ENCODE results near the gene FAM169A.
"Not testable (repeated sequence)": the region's sequence is repeated elsewhere in the genome, so short reads cannot be mapped to it uniquely, and the experiment has no call there.

FAM169A gene

DNA sequence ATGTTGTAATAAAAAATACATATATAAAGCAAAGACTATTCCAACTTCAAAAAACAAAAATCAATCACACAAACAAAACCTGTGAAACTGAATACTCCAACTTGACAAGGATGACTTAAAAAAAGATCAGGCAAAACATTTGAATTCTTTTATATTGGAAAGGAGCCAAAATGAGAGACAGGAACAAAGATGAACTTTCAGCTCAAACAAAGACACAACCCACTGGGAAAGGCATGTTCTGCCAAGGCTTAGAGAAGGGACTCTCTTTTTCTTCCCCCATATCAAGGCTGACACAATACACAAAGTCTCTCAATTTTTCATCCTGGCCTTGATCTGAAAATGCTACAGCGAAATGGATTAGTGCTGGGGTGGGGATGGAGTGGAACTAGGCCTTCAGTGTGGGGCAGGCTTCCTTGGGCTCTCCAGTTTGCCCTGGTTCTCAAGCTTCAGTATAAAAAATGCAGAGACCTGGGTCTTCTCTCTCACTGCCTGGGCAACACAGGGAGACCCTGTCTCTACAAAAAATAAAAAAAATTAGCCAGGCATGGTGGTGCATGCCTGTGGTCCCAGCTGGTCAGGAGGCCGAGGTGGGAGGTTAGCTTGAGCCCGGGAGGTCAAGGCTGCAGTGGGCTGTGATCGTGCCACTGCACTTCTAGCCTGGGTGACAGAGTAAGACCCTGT lies 11.6 kb upstream of the FAM169A start:
- TF ChIP-seq GATA1 (IDR thresholded peaks at IDR 0.05; ENCODE audit: low read depth, low read length) (no peak), POLR2A (IDR thresholded peaks at IDR 0.05; ENCODE audit: low read length) (no peak)
- DNase-seq, result no peak

DNA sequence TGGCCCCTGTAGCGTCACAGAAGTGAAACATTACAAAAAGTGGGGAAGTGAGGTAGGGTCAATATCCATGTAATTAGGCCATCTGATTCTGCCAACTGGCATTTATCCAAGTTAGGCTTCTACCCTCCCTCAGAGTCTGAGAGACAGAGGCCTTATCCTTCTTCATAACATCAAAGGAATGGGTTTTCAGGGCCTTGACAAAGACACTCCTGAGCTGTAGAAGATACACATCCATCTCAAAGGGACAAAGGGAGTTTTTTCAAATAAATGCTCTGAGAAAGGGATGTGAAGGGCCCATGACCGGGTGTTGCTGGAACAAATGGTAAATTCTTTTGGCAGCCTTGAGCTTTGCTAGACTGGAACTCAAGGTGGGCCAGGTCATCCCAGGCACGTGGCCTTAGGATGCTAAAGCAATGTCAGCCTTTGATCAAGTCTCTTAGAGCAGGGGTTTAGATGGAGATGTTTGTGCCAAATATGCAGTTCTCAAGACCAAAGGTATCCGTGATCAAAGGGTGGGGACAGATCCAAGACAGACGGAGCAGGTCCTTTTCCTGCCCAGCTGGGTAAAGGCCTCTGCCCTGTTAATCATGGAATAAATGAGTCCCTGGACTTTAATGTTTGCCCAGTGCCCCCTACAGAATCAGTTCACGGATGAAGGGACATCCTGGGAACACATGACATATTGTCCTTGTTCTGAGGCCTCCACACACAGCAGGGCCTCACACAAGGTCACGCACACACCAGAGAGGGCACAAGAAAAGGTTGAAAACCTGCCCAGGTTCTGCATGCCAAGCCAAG lies 10.0 kb upstream of the FAM169A start:
- no peak for TF ChIP-seq GATA1 (IDR thresholded peaks at IDR 0.05; ENCODE audit: low read depth, low read length)
- TF ChIP-seq POLR2A (IDR thresholded peaks at IDR 0.05; ENCODE audit: low read length), result no peak
- no peak for DNase-seq

DNA sequence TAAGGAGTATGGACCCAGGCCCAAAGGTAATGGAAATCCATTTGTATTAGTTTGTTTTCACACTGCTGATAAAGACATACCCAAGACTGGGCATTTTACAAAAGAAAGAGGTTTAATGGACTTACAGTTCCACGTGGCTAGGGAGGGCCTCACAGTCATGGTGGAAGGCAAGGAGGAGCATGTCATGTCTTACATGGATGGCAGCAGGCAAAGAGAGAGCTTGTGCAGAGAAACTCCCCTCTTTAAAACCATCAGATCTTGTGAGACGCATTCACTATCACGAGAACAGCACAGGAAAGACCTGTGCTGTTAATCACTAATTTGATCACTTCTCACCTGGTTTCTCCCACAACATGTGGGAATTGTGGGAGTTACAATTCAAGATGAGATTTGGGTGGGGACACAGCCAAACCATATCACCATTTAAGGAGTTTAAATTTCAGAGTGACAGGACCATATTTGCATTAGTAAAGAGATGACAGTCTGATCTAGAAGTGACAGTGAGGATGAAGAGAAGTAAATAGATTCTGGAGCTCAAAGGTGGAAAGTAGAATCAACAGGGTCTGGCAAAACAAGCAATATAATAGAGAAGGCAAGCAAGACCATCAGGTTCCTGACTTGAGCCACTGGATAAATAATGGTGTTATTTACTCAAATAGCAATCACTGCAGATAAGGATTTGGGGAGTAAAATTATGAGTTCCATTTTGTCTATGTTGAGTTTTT lies 7.5 kb upstream of the FAM169A start:
- no peak for TF ChIP-seq GATA1 (IDR thresholded peaks at IDR 0.05; ENCODE audit: low read depth, low read length)
- no peak for TF ChIP-seq POLR2A (IDR thresholded peaks at IDR 0.05; ENCODE audit: low read length)
- no peak for DNase-seq

DNA sequence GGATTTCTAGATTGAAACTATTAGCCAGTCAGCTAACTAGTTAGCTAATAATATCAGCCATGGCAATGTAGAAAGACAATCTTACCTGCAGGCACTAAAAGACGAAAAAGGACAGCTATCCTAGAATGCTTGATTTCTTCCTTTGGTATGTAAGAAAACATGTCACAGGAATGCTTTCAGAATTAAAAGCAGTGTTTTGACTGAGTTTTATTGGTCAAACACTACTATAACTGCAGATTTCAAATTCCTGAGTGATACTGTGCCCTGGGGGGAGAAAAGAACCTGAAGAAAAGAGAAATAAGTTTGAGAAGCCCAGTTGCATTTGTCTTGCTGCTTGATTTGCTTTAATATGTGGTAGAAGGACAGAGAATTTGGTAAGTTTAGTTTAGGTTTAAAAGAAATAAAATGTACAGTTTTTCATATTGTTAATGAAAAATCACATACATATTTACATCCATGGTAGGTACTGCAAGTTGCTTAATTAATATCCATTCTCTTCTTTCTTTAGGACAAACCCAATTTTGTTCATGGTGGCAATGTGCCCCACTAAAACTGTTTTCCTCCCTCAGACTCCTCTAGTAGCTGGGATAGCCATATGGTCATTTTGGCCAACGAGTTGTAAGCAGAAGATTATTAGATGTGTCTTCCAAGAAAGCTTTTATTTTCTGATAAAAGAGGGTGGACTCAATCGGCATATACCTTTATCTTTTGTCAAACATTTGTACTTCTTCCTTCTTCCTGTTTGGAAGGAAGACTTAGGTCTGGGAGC lies 4.3 kb upstream of the FAM169A start:
- TF ChIP-seq GATA1 (IDR thresholded peaks at IDR 0.05; ENCODE audit: low read depth, low read length), result no peak
- TF ChIP-seq POLR2A (IDR thresholded peaks at IDR 0.05; ENCODE audit: low read length), result no peak
- DNase-seq, result no peak

DNA sequence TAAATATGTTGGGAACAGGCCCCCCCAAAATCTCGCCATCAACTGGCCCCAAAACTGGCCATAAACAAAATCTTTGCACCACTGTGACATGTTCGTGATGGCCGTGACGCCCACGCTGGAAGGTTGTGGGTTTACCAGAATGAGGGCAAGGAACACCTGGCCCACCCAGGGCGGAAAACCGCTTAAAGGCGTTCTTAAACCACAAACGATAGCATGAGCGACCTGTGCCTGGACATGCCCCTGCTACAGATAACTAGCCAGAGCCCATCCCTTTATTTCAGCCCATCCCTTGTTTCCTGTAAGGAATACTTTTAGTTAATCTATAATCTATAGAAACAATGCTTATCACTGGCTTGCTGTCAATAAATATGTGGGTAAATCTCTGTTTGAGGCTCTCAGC lies 3.2 kb upstream of the FAM169A start:
- DNase-seq, result not testable (repeated sequence)

DNA sequence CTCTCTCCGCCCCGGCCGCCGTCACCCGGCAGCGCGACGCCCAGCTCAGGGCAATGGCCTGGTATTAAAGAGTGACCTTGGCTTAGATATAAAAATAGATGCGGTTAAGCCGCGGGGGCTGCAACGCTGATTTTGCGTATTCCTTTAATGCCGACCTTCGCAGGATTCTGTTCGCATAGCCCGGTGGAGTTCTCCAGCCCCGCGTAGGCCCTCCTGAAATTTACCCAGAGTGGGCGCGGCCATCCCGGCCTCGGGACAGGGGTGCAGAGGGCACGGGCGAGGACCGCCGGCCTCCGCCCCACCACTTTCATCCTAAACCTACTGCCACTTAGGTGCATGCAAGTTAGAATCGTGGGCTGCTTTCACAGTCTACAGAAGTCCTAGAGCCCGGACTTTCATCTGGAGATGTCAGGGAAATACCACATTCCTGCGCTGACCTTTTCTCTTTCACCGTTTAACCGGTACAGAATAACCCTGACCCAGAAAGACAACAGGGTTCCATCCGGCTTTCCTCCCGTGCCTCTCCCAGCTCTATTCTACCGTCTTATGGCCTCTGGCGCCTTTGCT lies 492 bp upstream of the FAM169A start:
- no peak for DNase-seq
- TF ChIP-seq POLR2A (IDR thresholded peaks at IDR 0.05; ENCODE audit: low read length) (no peak), GATA1 (IDR thresholded peaks at IDR 0.05; ENCODE audit: low read depth, low read length) (no peak)

DNA sequence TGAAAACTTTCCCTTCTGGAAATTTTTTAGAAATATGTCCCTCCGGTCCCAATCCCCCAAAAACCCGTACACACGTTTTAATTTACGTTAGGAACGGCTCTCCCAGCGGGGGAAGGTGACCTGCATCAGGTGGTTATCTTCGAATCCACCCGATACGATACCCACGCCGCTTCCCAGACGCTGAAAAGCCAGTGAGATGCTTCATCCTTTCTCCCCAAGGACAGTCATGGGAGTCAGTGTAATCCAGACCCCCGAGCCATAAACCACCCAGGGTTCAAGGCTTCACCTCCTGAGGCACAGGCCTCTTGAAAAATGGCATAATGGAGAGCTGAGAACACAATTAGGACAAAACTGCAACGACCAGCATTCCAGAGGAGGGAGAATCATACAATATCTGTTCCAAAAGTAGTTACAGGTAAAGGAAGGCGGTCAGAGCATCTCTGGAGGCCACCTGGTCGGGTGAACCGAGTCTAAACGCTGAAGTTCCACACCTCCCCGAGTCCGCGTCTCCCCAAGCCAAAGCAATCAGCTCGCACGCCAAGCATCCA lies 857 bp downstream of the FAM169A start:
- TF ChIP-seq GATA1 (IDR thresholded peaks at IDR 0.05; ENCODE audit: low read depth, low read length) (no peak), POLR2A (IDR thresholded peaks at IDR 0.05; ENCODE audit: low read length) (no peak)
- DNase-seq, result no peak

DNA sequence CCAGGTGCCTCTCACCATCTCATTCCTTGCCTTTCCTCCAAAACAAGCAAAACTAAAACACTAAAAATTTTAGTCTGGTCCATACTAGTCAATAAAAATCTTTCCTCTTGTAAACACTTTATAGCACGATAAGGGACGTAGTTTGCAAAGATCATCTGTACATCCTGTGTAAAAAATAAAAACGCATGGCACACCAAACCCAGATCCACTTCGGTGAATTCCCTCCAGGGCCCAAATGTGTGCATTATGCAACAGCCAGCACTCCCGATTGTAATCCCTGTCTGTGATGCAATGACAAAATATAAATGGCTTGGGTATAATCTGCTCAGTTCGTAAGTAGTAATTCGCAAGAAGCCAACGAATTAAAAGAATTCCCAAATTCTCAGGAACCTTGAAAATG lies 1.4 kb downstream of the FAM169A start:
- TF ChIP-seq POLR2A (IDR thresholded peaks at IDR 0.05; ENCODE audit: low read length), result no peak
- no peak for TF ChIP-seq GATA1 (IDR thresholded peaks at IDR 0.05; ENCODE audit: low read depth, low read length)
- DNase-seq, result no peak

DNA sequence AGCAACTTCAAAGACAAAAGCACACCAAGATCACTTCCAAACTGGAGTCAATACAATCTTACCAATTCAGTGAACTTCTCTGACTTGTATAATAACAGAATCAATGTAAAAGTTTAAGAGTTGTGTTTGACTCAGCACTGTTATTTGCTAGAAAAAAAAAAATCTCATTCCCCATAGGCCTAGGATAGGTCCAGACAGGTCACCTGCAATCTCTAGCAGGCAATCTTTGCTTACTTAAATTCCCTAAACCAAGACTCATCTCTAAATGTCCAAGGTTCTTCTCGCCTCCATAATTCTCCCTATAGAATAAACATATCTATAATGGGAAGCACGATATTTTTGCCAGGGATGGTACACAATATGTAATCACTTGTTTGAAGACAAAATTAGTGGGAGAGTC lies 2.5 kb downstream of the FAM169A start:
- TF ChIP-seq POLR2A (IDR thresholded peaks at IDR 0.05; ENCODE audit: low read length) (no peak), GATA1 (IDR thresholded peaks at IDR 0.05; ENCODE audit: low read depth, low read length) (no peak)
- no peak for DNase-seq

DNA sequence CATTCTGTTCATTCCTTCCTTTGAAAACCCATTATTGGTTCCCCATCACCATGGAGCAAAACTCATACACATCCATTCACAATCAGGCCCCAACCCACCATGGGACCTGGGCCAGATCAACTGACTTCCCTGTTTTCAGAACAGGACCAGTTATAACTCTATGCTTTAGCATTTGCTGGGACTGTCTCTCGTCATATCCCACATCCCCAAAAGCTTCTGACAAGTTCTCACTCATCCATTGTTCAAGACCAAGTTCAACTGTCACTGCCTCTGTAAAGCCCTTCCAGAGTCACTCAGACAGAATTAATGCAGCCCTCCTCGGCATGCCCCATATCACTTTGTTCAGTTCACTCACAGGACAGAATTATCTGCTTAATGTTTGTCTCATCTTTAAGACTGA lies 4.0 kb downstream of the FAM169A start:
- TF ChIP-seq POLR2A (IDR thresholded peaks at IDR 0.05; ENCODE audit: low read length) (no peak), GATA1 (IDR thresholded peaks at IDR 0.05; ENCODE audit: low read depth, low read length) (no peak)
- DNase-seq, result no peak

DNA sequence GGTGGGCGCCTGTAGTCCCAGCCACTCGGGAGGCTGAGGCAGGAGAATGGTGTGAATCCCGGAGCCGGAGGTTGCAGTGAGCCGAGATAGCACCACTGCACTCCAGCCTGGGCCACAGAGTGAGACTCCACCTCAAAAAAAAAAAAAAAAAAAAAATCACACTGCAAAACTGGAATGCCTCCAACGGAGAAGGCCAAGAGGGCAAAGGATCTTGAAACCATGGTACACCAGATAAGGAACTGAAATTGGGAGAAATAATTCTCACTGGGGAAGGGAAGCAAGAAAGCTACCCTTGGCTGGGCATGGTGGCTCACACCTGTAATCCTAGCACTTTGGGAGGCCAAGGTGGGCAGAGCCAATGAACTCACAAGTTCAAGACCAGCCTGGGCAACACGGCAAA lies 9.2 kb downstream of the FAM169A start:
- not testable (repeated sequence) for DNase-seq

DNA sequence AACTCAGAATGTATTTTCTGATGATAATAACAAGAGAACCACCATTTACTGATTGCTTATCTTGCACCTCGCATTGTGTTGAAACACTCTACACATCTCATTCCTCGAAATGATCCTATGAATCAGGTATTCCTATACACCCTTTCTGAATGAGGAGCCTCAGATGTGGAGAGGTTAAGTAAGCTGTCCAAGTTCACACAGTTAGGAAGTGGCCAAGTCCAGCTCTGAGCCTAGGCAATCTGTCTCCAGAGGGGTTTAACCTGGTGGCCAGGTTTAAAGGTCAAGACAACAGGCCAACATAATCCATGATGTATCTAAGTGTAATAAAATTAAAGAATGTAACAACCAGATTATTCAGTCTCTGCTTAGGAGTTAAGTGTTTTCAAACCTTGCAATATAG lies 12.9 kb downstream of the FAM169A start:
- no peak for TF ChIP-seq POLR2A (IDR thresholded peaks at IDR 0.05; ENCODE audit: low read length)
- no peak for TF ChIP-seq GATA1 (IDR thresholded peaks at IDR 0.05; ENCODE audit: low read depth, low read length)
- DNase-seq, result no peak

DNA sequence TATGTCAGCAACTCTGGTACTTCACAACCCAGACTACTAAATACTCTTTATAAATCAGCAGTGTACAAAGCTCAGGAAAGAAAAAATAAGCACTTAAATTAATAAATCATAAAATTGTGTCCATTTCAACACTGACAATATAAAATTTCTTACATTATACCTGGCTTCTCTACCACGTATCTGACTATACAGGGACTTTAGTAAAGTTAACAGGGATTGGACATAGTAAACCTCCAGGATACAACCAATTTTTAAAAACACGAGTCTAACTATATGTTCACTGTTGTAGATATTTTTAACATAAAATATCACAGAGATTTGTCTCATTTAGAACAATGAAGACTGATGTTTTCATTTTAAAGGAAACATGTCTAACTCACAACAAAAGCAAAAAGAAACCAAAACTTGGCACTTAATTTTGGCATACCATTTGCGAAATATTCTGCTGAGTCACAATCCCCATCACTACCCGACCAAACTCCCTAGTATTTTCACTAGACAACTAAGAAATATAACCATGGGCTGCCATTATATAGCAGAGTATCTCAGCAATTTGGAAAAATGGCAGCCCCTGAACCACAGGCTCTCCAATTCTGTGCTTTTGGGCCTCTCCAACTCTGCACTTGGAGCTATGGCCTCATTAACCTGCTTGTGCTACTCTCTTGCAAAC lies 14.4 kb downstream of the FAM169A start:
- no peak for TF ChIP-seq GATA1 (IDR thresholded peaks at IDR 0.05; ENCODE audit: low read depth, low read length)
- no peak for TF ChIP-seq POLR2A (IDR thresholded peaks at IDR 0.05; ENCODE audit: low read length)
- no peak for DNase-seq
